Fibroblast of mammary gland (primary cell): ENCODE data around the gene FYN.

Source experiments
- DNase-seq: peaks from one replicate; pipeline ENCODE4 v3.0.0-alpha.2; 2010; ENCODE audit warnings: low read depth
- H3K4me3 ChIP-seq: 2 replicates; pipeline ENCODE4 v1.5.1; 2011; ENCODE audit warnings: low read depth, mild to moderate bottlenecking, low read length, moderate library complexity; ENCODE audit not compliant: control insufficient read depth
- TF ChIP-seq, protein P1 (sequence below): conservative IDR thresholded peaks from 2 replicates; pipeline ENCODE4 v1.5.1; 2011; ENCODE audit warnings: low read depth, low read length, inconsistent platforms; ENCODE audit not compliant: control insufficient read depth, insufficient read depth

The FYN gene

DNA sequence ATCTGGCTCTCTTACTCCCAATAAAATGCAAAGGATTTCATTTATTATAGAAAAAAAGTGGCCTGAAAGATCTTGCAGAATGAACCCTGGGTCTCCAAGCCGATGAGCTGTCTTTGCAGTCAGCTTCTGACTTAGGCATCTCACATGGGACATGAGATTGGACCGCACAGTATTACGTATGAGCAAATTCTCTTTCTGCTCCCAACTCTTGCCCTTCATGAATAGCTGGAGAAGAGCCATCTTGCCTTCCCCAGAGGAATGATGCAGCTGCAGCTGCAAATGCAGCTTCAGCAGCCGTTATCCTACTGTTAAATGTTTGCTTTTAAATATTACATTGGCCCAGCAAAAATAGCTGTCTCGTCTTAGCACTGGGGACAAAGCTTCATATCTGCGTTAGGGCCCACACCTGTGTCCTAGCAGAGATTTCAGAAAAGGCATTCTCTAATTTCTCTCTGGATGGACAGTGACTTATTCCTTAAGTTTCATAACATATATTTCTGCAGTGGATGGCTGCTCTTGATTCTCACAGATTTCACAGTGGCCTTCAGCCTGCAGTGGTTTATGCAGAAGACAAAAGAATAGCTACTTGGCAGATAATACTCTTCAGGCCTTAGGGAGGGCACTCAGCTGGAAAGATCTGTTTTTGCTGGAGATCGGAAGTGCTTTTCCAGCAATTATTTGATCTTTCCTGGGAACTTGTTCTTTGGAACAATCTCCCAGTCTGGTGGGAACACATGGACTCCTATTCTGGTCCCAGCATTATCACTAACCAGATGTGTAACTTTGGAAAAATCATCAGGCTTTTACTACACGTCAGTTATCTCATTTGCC, 129.2 kb downstream of the FYN start:
- peak; percentile 97 for DNase-seq
- TF ChIP-seq, protein P1, sequence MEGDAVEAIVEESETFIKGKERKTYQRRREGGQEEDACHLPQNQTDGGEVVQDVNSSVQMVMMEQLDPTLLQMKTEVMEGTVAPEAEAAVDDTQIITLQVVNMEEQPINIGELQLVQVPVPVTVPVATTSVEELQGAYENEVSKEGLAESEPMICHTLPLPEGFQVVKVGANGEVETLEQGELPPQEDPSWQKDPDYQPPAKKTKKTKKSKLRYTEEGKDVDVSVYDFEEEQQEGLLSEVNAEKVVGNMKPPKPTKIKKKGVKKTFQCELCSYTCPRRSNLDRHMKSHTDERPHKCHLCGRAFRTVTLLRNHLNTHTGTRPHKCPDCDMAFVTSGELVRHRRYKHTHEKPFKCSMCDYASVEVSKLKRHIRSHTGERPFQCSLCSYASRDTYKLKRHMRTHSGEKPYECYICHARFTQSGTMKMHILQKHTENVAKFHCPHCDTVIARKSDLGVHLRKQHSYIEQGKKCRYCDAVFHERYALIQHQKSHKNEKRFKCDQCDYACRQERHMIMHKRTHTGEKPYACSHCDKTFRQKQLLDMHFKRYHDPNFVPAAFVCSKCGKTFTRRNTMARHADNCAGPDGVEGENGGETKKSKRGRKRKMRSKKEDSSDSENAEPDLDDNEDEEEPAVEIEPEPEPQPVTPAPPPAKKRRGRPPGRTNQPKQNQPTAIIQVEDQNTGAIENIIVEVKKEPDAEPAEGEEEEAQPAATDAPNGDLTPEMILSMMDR, result no peak
- no peak overlapping the region for H3K4me3 ChIP-seq

GRCh38 chr6:111743360-111743759, 129.9 kb downstream of the FYN start:
- no peak for DNase-seq
- H3K4me3 ChIP-seq, result no peak overlapping the region
- TF ChIP-seq, protein P1, result no peak

DNA sequence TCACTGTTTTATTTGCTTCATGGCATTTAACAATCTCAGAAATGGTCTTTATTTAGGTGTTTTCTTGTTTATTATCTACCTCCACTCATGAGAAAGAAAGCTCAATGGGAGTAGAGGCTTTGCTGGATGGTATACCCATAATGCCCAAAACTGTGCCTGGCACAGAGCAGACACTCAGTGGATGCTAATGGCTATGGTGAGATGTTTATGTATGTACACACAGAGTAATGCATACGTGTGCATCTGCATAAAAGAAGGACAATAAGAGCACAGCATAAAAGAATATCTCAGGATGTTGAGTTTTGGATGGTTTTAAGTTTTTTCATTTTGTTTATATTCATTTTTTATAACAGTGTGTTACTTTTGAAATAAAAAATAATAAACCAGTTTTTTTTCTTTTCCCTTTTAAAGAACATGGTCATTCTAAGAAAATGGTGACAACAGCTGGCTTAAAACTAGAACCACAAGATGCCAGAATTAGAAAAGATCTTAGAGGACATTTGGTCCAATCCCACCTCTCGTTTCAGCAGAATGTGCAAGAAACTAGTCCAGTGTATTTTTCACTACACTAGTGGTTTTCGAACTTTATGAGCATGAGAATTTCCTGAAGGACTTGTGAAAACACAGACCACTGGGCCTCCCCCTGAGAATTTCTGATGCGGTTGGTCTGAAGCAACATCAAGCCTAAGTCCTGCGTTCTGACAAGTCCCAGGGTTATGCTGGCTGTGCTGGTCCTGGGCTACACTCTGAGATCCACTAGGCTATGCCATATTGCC, 131.9 kb downstream of the FYN start:
- no peak overlapping the region for H3K4me3 ChIP-seq
- DNase-seq, result no peak
- TF ChIP-seq, protein P1, result no peak

- DNase-seq, result no peak
- no peak overlapping the region for H3K4me3 ChIP-seq
- TF ChIP-seq, protein P1, result no peak
Measured at GRCh38 chr6:111740506-111740905, 132.7 kb downstream of the FYN start.

DNA sequence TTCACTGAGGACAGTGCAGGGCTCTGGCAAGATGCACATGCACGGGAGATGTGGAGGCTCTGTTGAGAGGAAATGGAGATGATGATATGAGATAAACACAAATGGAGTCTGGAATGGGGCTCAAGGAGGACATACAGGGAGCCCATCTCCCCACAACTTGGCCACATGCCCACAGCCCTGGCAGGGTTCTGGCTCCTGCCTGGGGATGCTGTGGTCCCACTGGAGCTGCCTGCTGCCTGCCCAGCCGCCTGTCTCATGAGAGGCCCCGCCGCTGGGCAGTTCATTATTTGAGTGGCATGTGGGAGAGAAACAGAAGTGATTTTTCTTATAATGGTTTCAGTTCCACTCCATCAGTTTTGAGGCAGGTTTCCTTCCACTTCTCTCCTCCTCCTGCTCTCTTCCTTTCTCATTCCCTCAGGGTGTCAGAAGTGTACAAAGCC, 134.0 kb downstream of the FYN start:
- TF ChIP-seq, protein P1, result no peak
- H3K4me3 ChIP-seq, result no peak overlapping the region
- no peak for DNase-seq

GRCh38 chr6:111738631-111739030, 134.6 kb downstream of the FYN start:
- no peak for DNase-seq
- no peak overlapping the region for H3K4me3 ChIP-seq
- TF ChIP-seq, protein P1, result no peak
